AG09319 (cell line): Measurements from ENCODE around the gene ELAPOR1.
A peak's percentile ranks its signal among the peaks of the same experiment; 100 is the strongest.

Experiments
- DNase-seq: peaks from one replicate; pipeline ENCODE4 v3.0.0-alpha.2; 2010; ENCODE audit warnings: low read depth; ENCODE audit errors: extremely low read depth
- CTCF ChIP-seq: IDR thresholded peaks from 2 replicates; pipeline ENCODE4 v1.5.1; 2011; ENCODE audit warnings: low read depth, mild to moderate bottlenecking, inconsistent platforms, low read length, moderate library complexity

The ELAPOR1 gene

GRCh38 chr1:109099938-109100773 lies 13.8 kb upstream of the ELAPOR1 start:
- DNase-seq = peak; percentile 94
- TF ChIP-seq CTCF = peak; percentile 84

GRCh38 chr1:109104364-109105151 lies 9.4 kb upstream of the ELAPOR1 start:
- TF ChIP-seq CTCF = no peak
- no peak for DNase-seq

GRCh38 chr1:109105881-109106280 lies 8.0 kb upstream of the ELAPOR1 start:
- DNase-seq = no peak
- no peak for TF ChIP-seq CTCF

- no peak for DNase-seq
- no peak for TF ChIP-seq CTCF
Measured at GRCh38 chr1:109107785-109108184, 6.1 kb upstream of the ELAPOR1 start.

- no peak for TF ChIP-seq CTCF
- no peak for DNase-seq
Measured at GRCh38 chr1:109109906-109110305, 4.0 kb upstream of the ELAPOR1 start.

- DNase-seq = no peak
- no peak for TF ChIP-seq CTCF
Measured at GRCh38 chr1:109111386-109112055, 2.4 kb upstream of the ELAPOR1 start.
